Activated CD4-positive, alpha-beta T cell treated with anti-CD3 and anti-CD28 coated beads, Interleukin-2, Interleukin-6, amounts not matched to agents 100 ng/mL and 50 ng/mL, durations not matched to agents 16 hours and 8 hours (primary cell): ENCODE data around the gene WFS1.

Source experiments
- DNase-seq: peaks from one replicate; pipeline ENCODE4 v3.0.0-alpha.2; 2020

The WFS1 gene

DNA sequence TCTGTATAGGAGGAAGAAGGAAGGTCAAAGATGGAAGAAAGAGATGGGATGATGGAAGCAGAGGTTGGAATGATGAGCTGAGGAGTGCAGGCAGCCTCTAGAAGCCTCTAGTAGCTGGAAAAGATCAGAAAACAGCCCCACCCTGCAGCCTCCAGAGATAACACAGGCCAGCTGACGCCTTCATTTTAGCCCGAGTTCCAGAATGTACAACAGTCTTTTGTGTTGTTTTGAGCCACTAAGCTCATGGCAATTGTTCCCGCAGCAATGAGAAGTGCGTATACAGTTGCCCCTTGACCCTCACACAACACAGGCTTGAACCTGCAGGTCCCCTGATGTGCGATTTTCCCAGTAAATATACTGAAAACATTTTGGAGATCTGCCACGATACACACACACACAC lies 72.0 kb downstream of the WFS1 start:
- DNase-seq = no peak

DNA sequence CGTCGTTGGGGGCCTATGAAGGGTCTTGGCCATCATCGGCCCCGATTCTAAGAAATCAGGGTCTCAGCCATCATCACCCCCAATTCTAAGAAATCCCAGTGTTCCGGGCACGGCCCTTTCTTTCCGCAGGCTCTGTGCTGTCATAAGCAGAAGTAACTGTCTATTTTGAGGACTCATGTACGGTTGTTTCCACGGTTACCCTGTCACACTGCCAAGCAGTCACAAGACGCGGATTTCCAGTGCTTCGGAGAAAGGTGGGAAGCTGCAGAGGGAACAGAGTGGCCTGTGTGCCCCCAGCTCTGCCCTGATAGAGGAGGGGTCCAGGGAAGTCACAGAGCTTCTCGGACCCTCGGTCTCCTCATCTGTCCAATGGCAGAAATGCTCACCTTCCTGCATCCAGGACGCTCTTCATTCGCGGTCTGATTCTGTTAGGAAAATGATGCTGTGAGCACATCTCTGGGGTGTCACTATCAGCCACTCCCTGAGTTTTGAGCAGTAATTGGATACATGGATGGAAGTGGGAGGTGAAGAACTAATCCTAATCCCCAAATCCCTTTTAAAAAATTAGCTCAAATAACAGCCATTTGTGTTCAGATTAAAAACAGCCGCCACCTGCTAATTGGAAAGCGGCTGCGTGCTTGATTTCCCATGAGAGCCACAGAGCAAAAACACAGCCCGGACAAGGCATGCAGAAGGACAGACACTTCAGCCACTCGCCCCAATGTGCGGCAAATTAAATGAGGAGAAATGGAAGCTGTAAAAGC lies 73.1 kb downstream of the WFS1 start:
- DNase-seq = no peak

DNA sequence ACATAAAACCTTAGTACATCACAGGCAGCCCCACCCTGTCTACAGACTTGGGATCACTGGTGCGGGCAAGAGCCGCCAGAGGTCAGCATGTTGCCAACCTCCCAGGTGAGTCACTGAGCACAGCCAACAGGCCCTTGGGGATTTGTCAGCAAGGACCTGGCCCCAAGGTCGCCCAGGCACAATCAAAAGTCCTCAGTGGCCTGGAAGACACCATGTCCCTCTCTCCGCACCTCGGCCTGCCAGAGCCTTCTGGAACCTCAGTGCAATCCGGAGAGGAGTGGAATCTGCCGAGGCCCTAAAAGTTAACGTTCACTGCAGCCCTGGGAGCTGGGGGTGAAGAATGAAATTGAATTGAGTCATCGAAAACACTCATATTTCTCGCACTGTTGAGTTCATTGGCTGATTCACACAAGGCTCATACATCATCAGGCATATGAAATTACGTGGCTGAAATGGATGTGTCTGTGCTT lies 74.3 kb downstream of the WFS1 start:
- no peak for DNase-seq

DNA sequence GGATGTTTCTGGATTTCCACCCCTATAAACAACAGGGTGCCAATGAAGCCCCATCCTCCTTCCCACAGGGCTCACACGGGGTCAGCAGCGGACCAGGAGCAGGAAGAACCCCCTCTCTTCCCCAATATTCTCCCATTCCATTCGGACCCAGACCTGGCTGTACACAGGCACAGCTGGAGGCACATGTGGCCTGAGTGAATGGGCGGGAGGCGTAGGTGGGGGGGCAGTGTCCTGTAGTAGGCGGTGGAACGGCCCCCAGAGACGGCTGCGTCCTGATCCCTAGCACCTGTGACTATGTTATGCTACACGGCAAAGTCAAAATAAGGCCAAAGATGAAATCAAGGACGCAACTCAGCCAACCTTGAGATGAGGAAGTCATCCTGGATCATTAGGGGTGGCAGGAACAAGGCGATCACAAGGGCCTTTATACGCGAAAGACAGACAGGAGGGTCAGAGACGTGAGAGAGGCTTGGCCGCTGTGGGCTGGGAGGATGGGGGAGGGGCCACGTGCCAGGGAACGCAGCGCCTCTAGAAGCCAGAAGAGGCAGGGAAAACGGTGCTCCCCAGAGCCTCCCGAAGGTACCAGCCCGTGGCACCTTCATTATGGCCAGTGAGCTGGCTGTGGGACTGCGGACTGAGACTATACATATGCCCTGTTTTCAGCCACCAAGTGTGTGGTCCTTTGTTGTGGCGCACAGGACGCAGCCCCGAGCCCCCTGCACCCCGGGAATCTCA lies 75.6 kb downstream of the WFS1 start:
- DNase-seq = no peak

DNA sequence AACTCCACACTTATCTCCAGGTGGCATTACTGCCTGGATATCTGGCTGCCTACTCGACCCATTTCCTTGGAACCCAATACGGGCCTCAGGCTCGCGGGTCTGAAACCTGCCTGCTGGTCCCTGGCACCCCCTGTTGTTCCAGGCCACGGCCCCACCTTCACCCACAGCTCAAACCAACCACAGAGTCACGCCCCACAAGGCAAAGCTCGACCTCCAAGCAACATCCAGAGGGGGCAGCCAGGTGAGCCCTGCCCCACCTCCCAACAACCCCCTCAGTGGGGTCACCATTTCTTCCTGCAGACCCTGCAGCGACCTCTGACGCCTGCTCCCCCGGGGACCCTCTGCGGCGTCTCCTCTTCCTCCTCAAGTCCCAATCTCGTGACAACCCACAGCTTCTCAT lies 76.2 kb downstream of the WFS1 start:
- no peak for DNase-seq

DNA sequence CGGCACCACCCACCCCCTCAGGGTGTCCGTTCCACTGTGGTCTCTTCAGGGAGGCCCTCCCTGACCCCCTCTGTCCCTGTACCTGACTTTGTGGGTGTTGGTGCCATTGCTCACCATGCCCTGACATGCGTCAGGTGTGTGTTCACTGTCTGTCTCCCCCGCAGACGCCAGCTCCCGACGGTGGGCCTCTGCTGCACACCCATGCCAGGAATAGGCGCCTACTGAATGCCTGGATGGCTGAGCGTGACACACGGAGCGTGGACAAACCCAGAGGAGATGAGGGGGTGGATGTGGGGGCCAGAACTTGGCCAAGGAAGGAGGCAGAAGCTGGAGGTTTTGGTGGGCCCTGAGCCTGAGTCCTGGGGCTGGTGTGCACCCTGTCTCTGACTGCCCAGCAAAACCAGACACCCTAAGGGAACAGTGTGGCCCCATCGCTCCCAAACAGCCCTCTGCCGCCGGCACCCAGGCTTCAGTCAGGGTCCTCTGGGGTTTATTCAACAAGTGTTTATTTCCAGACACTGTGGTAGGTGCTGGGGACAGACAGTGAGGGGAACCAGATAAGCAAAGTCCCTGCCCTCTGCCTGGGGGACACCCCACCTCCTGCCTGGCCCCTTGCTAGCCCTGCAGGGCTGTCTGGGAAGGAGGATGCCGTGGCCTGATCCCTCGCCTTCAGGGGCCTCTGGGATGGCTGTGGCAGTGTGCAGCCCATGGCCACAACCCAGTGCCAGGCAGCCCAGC lies 76.9 kb downstream of the WFS1 start:
- DNase-seq = no peak

DNA sequence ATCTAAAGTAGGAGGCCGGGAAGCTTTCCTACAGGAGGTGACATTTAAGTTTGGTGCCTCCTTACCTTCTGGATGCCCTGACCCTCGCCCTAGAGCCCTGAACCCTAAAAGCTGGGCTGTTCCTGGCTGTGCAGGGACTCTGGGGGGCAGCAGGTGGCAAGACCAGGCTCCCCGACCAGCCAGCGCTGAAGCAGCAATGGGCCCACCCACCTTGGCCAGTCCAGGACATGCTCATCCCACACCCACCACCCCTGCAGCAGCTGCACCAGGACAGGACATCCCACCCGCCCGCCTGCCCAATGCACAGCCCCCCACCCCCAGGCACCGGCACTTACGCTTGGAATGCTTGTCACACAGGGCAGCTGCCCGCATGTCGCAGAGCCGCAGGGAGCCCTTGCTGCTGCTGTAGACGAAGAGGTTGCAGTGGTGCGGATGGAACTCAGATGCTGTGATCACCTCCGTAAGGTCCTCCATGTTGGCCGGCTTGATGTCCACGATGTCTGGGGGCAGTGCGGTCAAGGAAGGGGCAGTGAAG lies 77.9 kb downstream of the WFS1 start:
- DNase-seq = no peak

DNA sequence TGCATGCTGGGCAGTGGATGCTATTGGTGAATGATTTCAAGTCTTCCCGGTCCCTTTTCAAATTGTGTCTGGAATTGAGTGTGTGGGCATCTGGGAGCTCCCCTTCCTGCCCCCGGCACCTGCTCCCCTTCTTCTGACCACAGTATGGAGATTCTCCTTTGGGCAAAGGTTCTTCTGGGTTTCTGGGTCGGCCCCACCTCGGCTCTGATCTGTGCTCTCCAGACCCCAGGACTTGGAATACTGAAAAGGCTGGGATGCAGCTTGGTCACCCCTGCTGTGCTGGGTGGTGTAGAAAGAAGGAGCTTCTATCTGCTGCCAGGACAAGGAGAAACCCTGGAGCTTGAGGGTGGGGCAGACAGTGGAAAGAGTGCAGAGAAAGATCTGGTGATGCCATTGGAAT lies 78.8 kb downstream of the WFS1 start:
- DNase-seq = no peak

DNA sequence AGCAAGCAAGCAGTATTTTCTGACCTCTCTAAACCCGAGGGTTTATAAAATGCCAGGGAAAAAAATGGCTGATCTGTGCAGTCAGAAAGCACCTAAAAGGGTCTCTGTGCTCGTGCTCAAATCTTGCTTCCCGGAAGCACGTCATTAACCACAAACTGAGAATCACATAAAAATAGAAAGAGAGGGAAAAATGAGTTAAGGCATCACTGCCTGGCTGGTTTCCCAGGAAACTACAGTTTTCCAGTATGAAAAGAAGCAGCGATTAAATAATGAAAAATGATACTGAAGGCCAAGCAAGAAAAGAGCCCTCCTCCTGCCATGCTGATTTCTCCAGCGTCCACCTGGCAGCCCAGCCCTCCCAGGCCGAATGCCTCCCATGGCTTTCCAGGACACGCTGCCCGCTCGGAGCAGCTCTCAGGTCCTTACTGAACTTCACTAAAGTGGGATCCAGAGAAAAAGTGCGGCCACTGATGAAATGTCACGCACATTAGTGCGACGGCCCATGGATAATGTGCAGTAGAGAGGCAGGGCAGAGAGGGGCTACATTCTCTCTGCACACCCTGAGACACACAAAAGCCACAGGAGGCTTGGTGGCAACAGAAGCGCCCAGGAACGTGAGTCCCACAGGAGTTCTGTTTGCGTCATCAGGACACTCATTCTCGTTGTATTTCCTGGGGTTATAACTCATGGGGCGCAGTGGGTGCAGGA lies 80.4 kb downstream of the WFS1 start:
- DNase-seq = no peak

DNA sequence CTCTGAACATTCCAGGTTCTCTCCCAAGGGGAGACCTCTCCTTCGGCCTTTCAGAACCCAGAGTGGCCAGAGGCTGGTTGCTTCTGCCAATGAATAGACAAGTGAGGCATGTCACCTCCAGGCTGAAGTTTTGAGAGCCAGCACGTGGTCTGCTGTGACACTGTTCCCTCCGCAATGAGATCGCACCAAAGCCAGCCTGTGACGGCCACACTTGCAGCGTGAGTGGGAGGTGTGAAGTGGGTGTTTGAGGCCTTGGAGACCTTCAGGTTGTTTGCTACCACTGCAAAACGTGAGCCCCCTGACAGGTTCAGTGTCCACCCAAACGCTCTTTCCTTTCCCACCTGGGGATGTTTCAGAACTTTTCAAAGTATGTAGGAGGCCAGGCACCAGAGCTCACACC lies 81.0 kb downstream of the WFS1 start:
- DNase-seq = no peak

DNA sequence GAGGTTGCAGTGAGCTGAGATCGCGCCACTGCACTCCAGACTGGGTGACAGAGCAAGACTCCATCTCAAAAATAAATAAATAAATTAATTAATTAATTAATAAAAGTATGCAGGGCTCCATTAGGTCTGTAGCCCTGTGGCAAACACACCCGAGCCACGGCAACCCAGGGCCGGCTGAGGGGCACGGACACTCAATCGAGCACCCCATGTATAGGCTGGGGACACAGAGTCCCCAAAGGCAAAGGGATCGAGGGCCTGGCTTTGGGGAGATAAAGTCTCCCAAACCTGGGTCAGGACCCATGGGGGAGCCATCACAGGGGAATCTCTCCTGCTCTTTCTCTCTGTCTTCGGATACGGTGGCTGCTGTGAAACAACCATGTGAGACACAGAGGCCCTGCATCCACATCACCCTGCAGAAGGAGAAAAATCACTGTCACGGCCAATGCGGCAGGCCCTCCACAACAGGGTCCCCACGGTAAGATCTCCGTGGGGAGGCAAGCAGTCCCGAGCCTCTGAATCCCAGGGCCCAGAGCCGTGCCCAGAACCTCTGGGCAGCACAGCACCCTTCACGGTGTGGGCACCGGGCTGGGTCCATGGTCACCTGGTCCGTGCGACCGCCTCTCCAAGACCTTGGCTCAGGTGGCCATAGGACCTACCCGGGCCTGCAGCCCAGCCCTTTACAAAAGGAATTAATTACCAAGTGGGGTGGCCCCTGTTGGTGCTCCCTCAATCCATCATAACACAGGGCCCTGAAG lies 81.8 kb downstream of the WFS1 start:
- DNase-seq = no peak

DNA sequence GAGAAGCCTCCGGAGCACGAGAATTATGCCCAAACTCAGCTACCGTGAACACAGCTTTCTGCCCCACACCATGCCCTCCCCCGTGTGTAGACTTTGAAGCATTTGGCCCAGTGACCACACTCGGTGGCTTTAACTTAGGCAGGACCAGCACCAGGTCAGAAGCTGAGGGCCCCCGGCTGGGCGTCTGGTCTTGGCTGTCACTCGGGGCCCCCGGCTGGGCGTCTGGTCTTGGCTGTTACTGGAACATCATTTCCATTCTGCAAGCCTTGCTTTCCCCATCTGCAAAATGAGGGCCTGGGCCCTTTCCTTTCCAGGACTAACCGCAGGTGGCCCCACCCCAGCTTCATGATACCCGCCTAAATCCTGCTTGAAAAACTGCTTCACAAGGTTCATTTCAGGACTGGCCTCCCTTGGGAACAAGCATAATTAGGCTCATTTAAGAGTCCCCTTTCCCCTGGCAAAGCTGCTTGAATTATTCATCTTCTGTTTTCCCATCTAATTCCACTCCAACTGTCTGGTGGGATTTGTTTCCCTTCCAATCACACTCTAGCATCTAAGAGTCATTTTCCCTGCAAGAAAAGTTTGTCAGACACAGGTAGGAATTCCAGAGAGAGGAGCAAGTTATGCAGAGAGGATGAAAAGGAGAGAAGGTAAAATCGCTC lies 82.5 kb downstream of the WFS1 start:
- no peak for DNase-seq
